Gastroesophageal sphincter (tissue), 4 donors: ENCODE measurements around the gene TMEM131L. TPM values are rescaled to one million over a fixed set of nuclear protein-coding genes. Genes with fewer than 3 reads are reported as not detected.
A peak's percentile ranks its signal among the peaks of the same experiment; 100 is the strongest.

Source experiments
- ATAC-seq: fragments of 150-250 bp; one replicate; pipeline ENCODE4 v1.9.1; 2016; ENCODE audit warnings: mild to moderate bottlenecking, moderate library complexity
- H3K27ac ChIP-seq, 4 donors: fragments of 200-600 bp; sonication (generic) in 3 of 4; 1 replicate in 3 of 4; 2 replicates in 1 of 4; pipeline ENCODE4 v1.5.1; 2016 to 2019
- H3K27me3 ChIP-seq: fragments of 200-600 bp; sonication (generic); one replicate; pipeline ENCODE4 v1.5.1; 2019
- H3K36me3 ChIP-seq, 2 donors: fragments of 200-600 bp; sonication (generic); one replicate each; pipeline ENCODE4 v1.5.1; 2019; ENCODE audit warnings: control low read depth in 1 of 2
- H3K4me1 ChIP-seq, 3 donors: fragments of 200-600 bp; sonication (generic); 1 replicate in 2 of 3; 2 replicates in 1 of 3; pipeline ENCODE4 v1.5.1; 2016 to 2019; ENCODE audit warnings: control low read depth in 2 of 3
- H3K4me3 ChIP-seq, 2 donors: fragments of 200-600 bp; sonication (generic); one replicate each; pipeline ENCODE4 v1.5.1; 2019; ENCODE audit warnings: mild to moderate bottlenecking in 1 of 2, moderate library complexity in 1 of 2
- H3K9me3 ChIP-seq, 3 donors: fragments of 200-600 bp; sonication (generic); one replicate each; pipeline ENCODE4 v1.5.1; 2017 to 2019; ENCODE audit warnings: control low read depth in 2 of 3
- CTCF ChIP-seq, 4 experiments: fragments of 200-600 bp in 2 of 4; fragments of 450-650 bp in 2 of 4; sonication (generic) in 1 of 4; IDR thresholded peaks; one replicate each; pipeline ENCODE4 v1.5.1; 2017 to 2019; ENCODE audit warnings: antibody characterized with exemption in 4 of 4, mild to moderate bottlenecking in 2 of 4, moderate library complexity in 2 of 4
- EP300 ChIP-seq: sonication (generic); formaldehyde crosslinking; IDR thresholded peaks from one replicate; pipeline ENCODE4 v1.6.1; 2017; ENCODE audit warnings: antibody characterized with exemption, mild to moderate bottlenecking
- POLR2A ChIP-seq, 2 donors: fragments of 450-650 bp; IDR thresholded peaks; one replicate each; pipeline ENCODE4 v1.6.1; 2017; ENCODE audit warnings: antibody characterized with exemption in 2 of 2, mild to moderate bottlenecking in 2 of 2, moderate library complexity in 1 of 2
- POLR2AphosphoS5 ChIP-seq: sonication (generic); formaldehyde crosslinking; IDR thresholded peaks from one replicate; pipeline ENCODE4 v1.6.1; 2017; ENCODE audit warnings: antibody characterized with exemption
- WGBS, 2 donors: methylation state at CpG; one replicate each; pipeline ENCODE4 v1.1.5; 2018; ENCODE audit warnings: low coverage in 1 of 2; 5-methylcytosine and 5-hydroxymethylcytosine counted together
- total RNA-seq, 4 donors: library from RNA; depleted of rRNA; stranded (reverse); fragments of >200 nt; gene quantifications; one replicate each; pipeline ENCODE4 v1.1.0, GENCODE V29; 2016

TMEM131L gene
- total RNA-seq, 4 donors from 2014 or later = 14.2 to 24.0 (median 18.4) TPM

GRCh38 chr4:153519687-153520086, 53.5 kb downstream of the TMEM131L start:
- Histone ChIP-seq H3K4me1 (peaks cover 4 to 60% (median 14%) of the 10 kb centered on the region in 3 donors), H3K9me3 (no peaks in the 10 kb centered on the region), H3K27ac (peak overlapping the region in 3 of 4 donors; percentile 21 to 72 (median 41)), H3K27me3 (no peaks in the 10 kb centered on the region), H3K36me3 (no peaks in the 10 kb centered on the region), H3K4me3 (no peak overlapping the region)
- ATAC-seq = no peak
- TF ChIP-seq POLR2AphosphoS5 (no peak), CTCF (IDR thresholded peaks at IDR 0.05) (no peak), POLR2A (IDR thresholded peaks at IDR 0.05) (no peak), EP300 (no peak)
- WGBS, 2 donors = 80 to 100% methylated on average over 1 of the region's 1 CpG

- no peaks in the 10 kb centered on the region for H3K9me3 ChIP-seq
- no peaks in the 10 kb centered on the region for H3K36me3 ChIP-seq
- no peak for ATAC-seq
- H3K27me3 ChIP-seq = no peaks in the 10 kb centered on the region
- TF ChIP-seq EP300 = no peak
- TF ChIP-seq CTCF (IDR thresholded peaks at IDR 0.05) = no peak
- no peak for TF ChIP-seq POLR2A (IDR thresholded peaks at IDR 0.05)
- no peak for TF ChIP-seq POLR2AphosphoS5
- peak overlapping the region in 1 of 4 donors; percentile 21 for H3K27ac ChIP-seq
- 94 to 100% methylated on average over 2 to 4 of the region's 4 CpGs for WGBS, 2 donors
- H3K4me1 ChIP-seq = peaks cover 4 to 60% (median 14%) of the 10 kb centered on the region in 3 donors
- no peak overlapping the region for H3K4me3 ChIP-seq
These were observed 54.1 kb downstream of the TMEM131L start for GRCh38 chr4:153520227-153520626.

- WGBS, 2 donors = 49 to 60% methylated on average over 4 of the region's 8 CpGs
- Histone ChIP-seq H3K36me3 (no peaks in the 10 kb centered on the region), H3K9me3 (no peaks in the 10 kb centered on the region), H3K4me3 (no peak overlapping the region), H3K27me3 (no peaks in the 10 kb centered on the region), H3K27ac (peak overlapping the region in 1 of 4 donors; percentile 35), H3K4me1 (peaks cover 4 to 60% (median 14%) of the 10 kb centered on the region in 3 donors)
- no peak for ATAC-seq
- TF ChIP-seq POLR2A (IDR thresholded peaks at IDR 0.05) = no peak
- no peak for TF ChIP-seq CTCF (IDR thresholded peaks at IDR 0.05)
- no peak for TF ChIP-seq POLR2AphosphoS5
- TF ChIP-seq EP300 = no peak
These were observed 54.7 kb downstream of the TMEM131L start for GRCh38 chr4:153520801-153521329.

- Histone ChIP-seq H3K27me3 (no peaks in the 10 kb centered on the region), H3K4me3 (no peak overlapping the region), H3K9me3 (no peaks in the 10 kb centered on the region), H3K27ac (no peak overlapping the region), H3K4me1 (peaks cover 4 to 60% (median 14%) of the 10 kb centered on the region in 3 donors), H3K36me3 (no peaks in the 10 kb centered on the region)
- no peak for ATAC-seq
- WGBS, 2 donors = 95 to 97% methylated on average over 10 of the region's 10 CpGs
- no peak for TF ChIP-seq EP300
- no peak for TF ChIP-seq POLR2A (IDR thresholded peaks at IDR 0.05)
- TF ChIP-seq CTCF (IDR thresholded peaks at IDR 0.05) = no peak
- TF ChIP-seq POLR2AphosphoS5 = no peak
These were observed 55.3 kb downstream of the TMEM131L start for GRCh38 chr4:153521478-153521877.
